DOHH2 (cell line): ENCODE data around the gene TNS1.

Experiments used
- CTCF ChIP-seq: fragments of 200-600 bp; sonication (generic); IDR thresholded peaks from one replicate; pipeline ENCODE4 v1.5.1; 2014; ENCODE audit warnings: antibody characterized with exemption, mild to moderate bottlenecking, low read depth, low read length; ENCODE audit not compliant: poor library complexity, severe bottlenecking
- EZH2phosphoT487 ChIP-seq: fragments of 200-600 bp; sonication (generic); IDR thresholded peaks from 2 replicates; pipeline ENCODE4 v1.6.1; 2017; ENCODE audit warnings: borderline replicate concordance, mild to moderate bottlenecking, antibody characterized with exemption, low read length, moderate library complexity, mixed read lengths

DNA sequence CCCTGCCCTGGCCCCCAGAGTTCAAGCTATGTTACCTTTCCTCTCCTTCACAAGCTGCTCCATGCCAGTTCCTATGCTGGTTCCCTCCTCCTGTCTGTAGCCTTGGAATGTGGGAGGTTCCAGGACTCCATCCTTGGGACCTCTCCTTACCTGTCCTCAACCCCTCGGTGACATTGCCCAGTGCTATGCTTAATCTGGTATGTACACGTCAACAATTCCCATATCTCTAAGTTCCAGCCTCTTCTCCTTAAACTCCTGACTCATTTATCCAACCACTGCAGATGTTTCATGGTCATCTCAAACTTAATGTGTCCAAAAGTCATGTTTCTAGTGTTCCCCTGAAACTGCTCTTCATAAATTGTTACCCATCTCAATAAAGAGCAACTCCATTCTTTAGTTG, 160.8 kb downstream of the TNS1 start:
- TF ChIP-seq CTCF (no peak), EZH2phosphoT487 (no peak)
